OCI-LY7 (cell line): ENCODE measurements around the gene DDX42.

Experiments used
- EZH2phosphoT487 ChIP-seq: fragments of 200-600 bp; sonication (generic); IDR thresholded peaks from 2 replicates; pipeline ENCODE4 v1.6.1; 2018; ENCODE audit warnings: low read depth, borderline replicate concordance, mild to moderate bottlenecking, mixed run types, antibody characterized with exemption, low read length, moderate library complexity, mixed read lengths
- TF ChIP-seq, protein P1 (sequence below): fragments of 200-600 bp; sonication (generic); conservative IDR thresholded peaks from 2 replicates; pipeline ENCODE4 v1.5.1; 2014; ENCODE audit warnings: mild to moderate bottlenecking, antibody characterized with exemption, low read length, moderate library complexity, mixed read lengths

- TF ChIP-seq, protein P1, sequence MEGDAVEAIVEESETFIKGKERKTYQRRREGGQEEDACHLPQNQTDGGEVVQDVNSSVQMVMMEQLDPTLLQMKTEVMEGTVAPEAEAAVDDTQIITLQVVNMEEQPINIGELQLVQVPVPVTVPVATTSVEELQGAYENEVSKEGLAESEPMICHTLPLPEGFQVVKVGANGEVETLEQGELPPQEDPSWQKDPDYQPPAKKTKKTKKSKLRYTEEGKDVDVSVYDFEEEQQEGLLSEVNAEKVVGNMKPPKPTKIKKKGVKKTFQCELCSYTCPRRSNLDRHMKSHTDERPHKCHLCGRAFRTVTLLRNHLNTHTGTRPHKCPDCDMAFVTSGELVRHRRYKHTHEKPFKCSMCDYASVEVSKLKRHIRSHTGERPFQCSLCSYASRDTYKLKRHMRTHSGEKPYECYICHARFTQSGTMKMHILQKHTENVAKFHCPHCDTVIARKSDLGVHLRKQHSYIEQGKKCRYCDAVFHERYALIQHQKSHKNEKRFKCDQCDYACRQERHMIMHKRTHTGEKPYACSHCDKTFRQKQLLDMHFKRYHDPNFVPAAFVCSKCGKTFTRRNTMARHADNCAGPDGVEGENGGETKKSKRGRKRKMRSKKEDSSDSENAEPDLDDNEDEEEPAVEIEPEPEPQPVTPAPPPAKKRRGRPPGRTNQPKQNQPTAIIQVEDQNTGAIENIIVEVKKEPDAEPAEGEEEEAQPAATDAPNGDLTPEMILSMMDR: no peak
- no peak for TF ChIP-seq EZH2phosphoT487
These were observed 68.8 kb downstream of the DDX42 start, which contains the start of gene SMARCD2 for GRCh38 chr17:63842540-63843386.
